Right hindlimb (tissue), 1 donor: ENCODE measurements around the gene PAPOLB.
A peak's percentile ranks its signal among the peaks of the same experiment; 100 is the strongest.
"Not testable (repeated sequence)": the region's sequence is repeated elsewhere in the genome, so short reads cannot be mapped to it uniquely, and the experiment has no call there.

Source experiments
- DNase-seq: peaks from one replicate; pipeline ENCODE4 v3.0.0-alpha.2; 2018

The PAPOLB gene

DNA sequence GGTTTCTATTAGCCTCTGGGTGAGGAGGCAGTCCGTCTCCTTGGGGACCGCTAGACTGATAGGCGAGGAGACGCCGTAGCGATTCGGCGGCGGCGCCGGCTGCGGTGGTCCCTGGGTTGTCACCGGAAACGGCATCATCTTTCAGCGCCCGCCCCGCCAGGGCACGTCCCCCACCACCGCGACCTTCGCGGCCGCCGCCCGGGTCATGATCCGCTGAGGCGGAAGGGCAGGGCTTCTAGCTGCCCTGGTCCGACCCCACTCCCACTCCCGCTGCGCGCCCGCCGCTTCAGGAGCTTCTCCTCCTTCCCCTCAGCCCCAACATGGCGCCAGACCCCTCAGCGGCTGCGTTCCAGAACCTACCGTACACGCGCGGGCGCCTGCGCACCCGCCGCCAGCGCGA is at the start of gene PAPOLB:
Gene PAPOLB (minus strand): TSS at position 358 of the 400 bp plus-strand sequence. CDS start 220 bp downstream, at position 138.
- DNase-seq, result no peak

DNA sequence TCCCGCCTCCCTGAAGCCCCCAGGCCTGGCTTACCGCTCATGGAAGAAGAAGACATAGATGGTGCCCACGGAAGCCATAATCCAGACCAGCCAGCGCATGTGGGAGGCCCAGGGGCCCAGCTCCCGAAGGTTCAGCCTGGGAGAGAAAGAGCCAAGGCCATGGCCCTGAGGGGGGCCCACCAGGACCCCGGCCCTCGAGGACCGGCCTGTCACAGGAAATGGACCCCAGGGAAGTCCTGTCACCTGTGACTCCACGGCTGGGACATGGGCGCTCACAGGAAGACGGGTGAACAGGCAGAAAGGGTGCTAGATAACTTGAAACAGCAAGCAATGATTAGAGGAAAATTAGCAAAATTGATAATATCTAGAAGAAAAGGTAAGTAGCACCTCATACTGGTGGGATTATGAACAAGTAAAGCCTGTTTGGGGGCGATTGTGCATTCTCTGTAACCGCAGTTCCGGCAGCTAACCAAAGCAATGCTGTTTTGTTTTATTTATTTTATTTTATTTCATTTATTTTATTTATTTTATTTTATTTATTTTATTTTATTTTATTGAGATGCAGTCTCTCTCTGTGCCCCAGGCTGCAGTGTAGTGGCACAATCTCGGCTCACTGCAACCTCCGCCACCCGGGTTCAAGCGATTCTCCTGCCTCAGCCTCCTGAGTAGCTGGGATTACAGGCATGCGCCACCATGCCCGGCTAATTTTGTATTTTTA is 49.4 kb upstream of the PAPOLB start:
- DNase-seq, result no peak

DNA sequence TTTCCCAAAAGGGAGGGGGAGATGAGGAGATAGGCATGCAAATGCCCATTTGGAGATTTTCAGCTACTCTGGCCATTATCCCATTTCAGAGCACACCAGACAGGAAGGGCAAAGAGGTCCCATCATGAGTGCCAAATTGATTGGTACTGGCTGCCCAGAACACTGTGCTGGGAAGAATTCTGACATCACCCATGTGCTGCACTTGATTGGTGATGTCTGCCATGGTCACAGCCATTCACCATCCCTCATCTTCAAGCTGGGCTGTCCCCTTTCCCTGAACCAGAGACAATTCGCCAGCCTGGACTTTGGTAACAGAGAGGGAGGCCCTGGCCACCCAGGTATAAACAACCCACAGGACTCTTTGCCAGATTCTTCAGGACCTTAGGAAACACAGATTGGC is 44.9 kb upstream of the PAPOLB start:
- no peak for DNase-seq

DNA sequence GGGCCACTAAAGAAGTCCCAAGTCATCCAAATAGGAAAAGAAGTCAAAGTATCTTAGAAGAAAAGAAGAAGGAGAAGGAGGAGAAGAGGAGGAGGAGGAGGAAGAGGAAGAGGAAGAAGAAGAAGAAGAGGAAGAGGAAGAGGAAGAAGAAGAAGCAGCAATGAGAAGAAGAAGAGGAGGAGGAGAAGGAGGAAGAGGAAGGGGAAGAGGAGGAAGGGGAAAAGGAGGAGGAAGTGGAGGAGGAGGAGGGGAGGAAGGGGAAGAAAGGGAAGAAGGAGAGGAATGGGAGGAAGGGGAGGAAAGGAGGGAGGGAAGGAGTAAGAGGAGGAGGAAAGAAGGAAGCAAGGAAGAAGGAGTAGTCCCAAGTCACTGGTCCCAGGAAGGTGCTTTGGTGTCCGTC is 43.3 kb upstream of the PAPOLB start:
- DNase-seq, result no peak

DNA sequence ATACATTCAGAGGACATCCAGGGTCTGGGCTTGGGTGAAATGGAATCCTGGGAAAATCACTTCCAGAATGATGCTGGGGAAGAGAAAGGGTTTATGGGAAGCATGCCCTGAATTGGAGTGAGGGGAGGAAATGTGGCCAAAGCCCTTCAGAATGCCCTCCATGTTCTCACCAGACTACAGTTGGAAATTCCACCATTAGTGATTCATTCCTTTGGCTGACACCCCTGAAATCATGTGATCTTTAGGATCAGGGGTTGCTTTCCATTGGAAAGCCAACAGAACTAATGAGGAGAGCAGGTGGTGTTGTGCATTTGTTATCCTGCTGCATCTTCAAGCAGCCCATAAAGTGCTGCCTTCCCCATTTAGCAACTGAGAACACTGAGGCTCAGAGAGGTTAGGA is 42.5 kb upstream of the PAPOLB start:
- no peak for DNase-seq

DNA sequence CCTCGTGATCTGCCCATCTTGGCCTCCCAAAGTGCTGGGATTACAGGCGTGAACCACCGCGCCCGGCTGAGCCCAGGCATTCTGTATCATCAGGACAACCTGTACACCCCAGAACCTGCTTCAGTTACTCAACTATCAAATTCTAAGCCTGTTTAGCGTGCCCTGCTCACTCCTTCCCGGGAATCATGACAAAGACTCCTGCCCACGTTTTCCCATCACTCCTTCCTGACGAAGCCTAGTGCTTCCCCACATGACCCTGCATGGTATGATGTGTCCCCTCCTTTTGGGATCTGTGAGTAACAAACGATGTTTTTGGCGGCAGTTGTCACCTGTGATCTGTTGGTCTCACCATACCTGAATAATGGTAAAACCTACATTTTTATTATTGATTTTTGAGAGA is 33.9 kb upstream of the PAPOLB start:
- no peak for DNase-seq

DNA sequence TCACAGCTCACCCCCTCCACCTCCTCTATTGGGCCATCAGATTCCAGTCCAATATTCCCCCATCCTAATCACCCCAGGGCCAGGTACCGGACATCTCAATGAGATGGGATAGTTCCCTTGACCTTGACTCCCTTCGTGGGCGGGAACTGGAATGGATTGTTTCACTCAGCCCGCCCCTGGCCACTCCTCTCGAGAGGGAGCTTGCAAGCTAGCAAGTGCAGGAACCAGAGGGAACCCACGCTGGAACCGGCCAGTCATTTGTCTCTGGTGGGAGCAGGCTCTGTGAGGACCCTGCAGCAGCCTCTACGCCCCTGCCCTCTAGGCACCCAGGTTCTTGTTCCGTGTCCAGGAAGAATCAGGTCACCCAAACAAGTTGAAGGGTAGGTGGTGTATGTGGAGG is 32.7 kb upstream of the PAPOLB start:
- no peak for DNase-seq

DNA sequence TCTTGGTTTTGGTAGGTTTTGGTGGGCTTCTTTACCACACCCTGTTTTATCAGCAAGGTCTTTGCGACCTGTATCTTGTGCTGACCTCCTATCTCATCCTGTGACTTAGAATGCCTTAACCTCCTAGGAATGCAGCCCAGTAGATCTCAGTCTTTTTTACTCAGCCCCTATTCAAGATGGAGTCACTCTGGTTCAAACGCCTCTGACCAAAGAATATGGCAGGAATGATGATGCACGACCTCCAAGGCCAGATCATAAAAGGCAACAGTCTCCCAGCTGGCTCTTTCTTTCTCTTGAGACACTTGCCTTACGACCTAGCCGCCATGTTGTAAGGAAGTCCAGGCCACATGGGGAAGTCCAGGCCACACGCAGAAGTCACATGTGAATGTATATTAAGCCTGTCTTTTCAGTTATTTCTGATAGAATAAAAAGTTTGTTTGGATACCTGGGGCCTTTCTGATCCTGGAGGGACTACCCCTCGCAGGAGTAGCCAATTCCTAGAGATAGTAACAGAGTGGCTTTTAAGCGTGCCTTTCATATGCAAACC is 32.2 kb upstream of the PAPOLB start:
- no peak for DNase-seq

DNA sequence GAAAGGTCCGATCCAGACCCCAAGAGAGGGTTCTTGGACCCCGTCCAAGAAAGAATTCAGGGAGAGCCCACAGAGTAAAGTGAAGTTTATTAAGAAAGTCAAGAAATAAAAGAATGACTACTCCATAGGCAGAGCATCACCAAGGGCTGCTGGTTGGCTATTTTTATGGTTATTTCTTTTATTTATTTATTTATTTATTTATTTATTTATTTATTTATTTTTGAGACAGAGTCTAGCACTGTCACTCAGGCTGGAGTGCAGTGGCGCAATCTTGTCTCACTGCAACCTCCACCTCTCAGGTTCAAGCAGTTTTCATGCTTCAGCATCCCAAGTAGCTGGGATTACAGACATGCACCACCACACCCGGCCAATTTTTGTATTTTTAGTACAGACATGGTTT is 31.4 kb upstream of the PAPOLB start:
- not testable (repeated sequence) for DNase-seq

DNA sequence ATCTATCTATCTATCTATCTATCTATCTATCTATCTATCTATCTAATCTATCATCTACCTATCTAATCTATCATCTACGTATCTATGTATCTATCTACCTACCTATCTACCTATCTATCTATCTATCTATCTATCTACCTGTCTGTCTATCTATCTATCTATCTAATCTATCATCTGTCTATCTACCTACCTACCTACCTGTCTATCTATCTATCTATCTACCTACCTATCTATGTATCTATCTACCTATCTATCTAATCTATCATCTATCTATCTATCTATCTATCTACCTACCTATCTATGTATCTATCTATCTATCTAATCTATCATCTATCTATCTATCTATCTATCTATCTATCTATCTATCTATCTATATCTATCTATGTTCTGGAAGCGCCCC is 29.7 kb upstream of the PAPOLB start:
- not testable (repeated sequence) for DNase-seq

DNA sequence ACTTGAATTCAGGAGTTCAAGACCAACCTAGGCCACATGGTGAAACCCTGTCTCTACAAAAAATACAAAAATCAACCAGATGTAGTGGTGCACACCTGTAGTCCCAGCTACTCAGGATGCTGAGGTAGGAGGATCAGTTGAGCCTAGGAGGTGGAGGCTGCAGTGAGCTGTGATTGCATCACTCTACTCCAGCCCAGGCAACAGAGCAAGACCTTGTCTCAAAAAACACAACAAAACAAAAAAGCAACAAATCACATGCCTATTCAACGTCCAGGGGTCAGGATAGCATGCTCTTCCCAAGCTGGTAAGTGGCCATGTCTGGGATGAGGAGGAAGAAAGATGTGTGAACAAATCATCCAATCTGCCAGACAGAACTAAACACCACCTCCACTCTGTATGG is 27.9 kb upstream of the PAPOLB start:
- DNase-seq, result no peak

DNA sequence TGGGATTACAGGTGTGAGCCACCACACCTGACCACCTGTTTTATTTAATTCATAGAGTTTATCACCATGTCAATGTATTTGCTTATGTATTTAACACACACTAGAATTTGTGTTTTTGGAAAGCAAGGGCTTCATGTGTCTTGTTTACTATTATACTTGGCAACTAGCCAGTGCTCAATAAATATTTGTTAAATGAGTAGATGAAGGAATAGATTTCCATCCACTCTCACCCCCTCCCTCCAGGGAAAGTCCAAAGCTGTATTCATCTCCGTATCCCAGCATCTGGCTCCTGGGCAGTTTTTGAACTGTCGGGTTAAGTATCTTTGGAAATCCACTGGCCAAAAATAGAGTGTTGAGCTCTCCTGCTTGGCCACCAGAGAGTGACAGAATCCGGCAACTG is 26.3 kb upstream of the PAPOLB start:
- no peak for DNase-seq

DNA sequence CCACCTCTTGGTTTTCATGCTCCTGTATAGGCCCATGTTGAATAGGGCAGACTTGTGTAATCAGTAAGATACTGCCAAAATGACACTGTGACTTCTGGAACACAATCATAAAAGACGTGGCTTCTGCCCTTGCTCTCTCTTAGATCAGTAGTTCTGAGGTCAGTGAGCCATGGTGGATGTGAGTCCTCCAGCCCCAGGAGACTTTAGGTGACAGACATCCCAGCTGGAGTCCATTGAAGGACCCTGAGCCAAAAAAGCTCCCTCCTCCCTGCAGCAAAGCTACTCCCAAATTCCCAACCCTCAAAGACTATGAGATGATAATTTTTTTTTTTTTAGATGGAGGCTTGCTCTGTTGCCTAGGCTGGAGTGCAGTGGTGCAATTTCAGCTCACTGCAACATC is 24.8 kb upstream of the PAPOLB start:
- no peak for DNase-seq

DNA sequence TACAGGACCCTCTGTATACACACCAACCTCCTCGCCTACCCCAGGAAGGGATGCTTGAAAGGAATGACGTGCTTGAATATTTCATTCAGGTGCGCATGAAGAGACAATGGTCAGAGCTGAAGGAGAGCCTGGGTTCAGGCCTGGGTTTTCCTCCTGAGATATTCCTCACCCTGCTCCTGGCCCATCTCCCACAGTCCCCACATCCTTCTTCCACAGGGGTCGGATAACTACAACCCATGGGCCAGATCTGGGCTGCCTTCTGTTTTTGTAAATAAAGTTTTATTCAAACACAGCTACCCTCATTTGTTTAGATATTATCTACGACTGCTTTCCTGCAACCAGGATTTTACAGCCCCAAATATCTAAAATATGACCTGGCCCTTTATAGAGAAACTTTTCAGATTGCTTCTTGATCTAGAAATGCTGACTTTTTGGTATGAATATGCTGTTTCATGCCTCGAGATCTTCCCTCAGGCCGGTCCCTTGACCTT is 23.5 kb upstream of the PAPOLB start:
- no peak for DNase-seq

DNA sequence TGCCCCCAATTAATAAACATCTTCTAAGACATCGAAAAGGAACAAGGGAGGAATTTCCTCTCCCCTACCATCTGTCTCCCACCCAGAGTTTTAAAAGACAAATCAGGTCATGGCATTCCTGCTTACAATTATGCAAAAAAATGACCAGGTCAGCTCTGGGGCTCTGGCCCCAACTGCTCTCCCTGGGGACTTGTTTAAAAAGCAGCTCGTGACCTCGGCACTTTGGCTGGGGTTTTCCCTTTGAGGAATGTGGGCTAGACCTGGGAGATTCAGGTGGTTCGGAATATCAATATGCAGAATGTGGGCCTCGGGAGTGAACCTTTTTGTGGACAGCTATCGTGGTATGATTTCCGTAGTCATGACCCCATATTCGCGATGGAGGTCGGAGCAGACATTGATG is 22.3 kb upstream of the PAPOLB start:
- DNase-seq, result no peak

DNA sequence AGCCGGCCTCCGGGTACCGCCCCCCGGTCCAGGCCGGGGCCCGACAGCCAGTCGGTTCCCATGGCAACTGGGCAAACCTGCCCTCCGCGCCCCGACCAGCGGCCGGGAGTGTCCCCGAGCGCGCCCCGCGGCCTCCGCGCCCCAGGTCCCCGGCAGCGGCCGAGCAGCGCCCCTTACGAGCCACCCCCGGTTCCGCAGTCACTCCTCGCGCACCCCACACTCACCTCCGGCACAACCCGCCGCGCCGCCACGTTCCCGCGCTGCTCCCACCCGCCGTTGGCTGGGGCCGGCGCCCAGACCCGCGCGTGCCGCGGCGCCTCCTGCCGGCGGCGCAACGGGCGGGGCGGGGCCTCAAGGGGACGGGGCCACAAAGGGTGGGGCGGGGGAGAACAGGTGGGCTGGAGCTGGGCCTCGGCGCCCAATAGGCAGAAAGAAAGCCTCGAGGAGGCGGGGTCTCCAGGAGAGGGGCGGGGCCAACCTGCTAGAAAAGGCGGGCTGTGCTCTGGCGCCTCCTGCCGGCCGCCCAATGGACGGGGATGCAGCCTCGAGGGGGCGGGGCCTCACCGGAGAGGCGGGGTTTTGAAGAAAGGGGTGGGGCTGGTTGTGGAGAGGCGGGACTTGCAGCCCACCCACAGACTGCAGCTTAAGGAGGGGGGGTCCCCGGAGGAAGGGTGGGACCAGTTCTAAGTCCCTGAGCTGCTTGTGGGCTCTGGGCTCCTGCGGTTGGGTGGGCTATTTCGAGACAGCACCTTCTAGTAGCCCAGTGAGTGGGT is 21.7 kb upstream of the PAPOLB start, which contains the start of gene RADIL:
Gene RADIL (minus strand): TSS at position 345 of the 773 bp plus-strand sequence. CDS start 5,577 bp downstream, outside the sequence.
- DNase-seq, result peak; percentile 92

DNA sequence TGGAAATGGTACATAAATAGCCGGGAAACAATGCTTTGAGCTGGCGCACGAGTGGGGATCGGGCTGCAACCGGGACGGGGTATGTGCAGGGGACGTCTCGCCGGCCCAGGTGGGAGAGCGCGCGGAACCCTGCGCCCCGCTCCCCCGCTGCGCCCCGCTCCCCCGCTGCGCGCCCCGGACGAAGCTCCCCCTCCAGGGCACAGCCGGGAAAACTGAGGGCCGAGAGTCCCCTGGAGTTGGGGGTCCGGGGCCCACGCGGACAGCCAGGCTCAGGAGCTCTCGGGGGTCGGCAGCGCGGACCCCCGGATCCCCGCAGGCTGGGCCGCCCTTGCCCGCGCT is 21.2 kb upstream of the PAPOLB start:
- DNase-seq, result peak; percentile 30

DNA sequence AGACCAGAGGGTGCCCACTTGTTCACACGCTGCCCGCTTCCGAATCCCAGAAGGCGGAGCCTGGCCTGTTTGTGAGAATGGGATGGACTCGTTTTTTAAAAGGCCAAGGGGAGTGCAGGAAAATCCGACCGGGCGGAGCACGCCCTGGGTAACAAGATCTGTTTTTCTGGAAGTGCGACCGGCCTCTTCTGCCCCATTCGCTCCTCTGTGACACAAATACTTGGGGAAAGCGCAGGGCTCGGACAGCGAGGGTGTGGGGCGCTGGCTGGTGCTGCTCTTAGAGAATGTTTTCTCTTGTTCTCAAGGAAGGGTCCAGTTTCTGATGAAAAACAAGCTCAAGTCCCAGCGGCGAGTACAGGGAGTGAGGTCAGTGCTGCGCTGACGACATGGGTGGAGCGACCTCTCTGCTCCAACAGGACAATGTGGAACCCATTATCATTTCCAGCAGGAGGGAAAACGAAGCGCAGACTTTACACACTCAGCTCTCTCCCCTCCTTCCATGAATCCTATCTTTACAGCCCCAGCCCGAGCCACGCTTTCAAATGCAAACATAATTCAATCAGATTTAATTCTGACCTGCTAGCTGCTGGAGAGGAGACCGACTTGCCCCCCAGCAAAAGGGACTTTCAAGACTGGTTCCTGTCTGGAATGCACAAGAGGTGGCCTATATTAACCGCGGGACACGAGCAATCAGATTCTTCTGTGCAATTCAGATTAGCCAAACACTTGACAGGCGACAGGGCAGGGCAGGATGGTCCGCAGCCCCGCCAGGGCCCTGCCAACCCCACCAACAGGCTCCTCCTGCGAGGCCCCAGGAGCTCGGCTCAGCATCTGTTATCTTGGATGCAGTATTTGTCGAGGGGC is 20.6 kb upstream of the PAPOLB start:
- DNase-seq, result peak; percentile 85

DNA sequence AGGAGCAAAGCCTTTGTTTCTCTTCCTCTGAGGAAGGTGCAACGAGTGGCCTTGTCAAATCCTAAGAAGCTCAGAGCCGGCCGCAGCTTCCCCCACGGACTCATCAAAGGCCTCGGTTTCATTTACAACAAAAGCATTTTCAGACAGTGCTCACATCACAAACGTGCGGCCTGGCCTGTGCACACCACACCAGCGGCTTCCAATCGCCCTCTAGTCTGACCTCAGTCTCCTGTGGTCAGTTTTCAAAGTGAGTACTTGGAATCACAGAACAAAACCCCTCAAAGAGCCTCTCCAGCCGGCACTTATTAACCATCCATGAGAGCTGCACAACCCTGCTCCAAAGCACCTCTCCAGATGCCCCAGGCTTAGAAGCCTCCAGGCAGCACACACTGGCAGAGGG is 18.4 kb upstream of the PAPOLB start:
- no peak for DNase-seq

DNA sequence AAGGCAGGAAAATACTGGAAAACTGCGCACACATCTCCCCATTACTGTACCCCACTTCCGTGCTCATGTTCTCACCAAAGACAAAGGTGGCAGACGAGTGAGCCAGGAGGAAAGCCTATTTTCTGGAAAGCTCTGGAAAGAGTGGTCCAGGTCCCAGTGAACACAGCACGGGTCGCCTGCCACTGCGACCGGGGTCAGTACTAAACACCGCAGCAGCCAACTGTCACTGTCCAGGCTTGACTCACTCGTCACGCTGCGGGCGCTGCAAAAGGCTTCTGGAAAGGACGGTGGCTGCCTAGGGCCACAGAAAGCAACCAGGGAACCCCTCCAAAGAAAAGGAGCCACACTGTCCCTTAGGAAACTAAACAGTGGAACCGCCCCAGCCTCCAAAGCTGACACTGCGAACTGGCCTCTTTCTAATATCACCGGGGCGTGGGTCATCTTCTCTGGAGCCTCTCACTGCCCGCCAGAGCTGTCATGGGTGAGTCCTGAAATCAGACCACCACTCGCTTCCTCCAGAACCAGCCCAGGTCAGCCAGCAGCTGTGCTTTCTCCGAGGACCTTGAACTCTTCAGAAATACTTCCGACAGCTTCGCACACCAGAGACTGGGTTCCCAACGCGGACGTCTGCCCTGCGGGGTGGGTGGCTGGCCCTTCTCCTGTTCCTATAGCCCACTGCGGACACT is 17.7 kb upstream of the PAPOLB start:
- DNase-seq, result no peak

DNA sequence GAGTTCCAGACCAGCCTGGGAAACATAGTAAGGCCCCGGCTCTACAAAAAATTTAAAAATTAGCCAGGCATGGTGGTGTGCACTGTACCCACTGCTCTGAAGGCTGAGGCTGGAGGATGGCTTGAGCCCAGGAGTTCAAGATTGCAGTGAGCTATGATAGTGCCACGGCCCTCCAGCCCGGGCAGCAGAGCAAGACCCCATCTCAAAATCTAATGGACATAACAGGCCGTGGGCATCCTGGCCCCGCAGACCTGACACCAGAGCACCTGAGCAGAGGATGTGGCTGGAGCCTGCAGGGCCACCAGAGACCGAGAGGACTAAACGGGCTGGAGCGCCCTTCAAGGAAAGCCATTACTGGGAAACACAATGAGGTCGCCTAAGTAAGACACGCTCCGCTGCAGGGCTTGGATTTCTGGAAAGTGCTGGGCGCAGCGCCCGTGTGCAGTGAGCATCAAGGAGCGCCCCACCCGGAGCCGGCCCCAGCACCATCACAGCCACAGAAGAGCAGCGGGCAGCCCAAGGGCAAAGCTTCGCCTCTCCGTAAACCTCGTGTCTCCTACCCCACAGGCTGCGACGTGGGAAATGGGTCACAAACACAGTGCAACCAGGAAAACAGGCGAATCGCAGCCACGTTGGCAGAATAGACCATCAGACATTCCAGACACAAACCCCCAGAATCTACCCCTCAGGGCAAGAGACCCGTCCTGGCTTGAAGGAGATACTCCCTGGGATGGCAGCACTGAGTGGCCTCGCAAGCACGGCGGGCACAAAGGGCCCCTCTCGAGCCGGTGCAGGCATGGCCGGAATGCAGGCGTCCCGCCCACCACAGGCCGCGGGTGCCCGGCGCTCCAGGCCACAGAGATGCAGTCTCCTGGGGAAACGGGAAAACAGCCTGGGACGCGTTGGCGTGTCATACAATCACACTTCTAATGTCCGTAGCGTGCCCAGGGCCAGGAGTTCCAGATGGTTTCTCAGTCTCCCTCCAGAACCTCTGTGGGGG is 16.8 kb upstream of the PAPOLB start:
- DNase-seq, result no peak
